T-helper 1 cell treated with Interleukin-12 subunit alpha and Interleukin-12 subunit beta and Interleukin-4 antibody, amounts not matched to agents 30 μg/mL and 1 μg/mL, for 36 hours (primary cell): ENCODE data around the gene PDCD1.
A peak's percentile ranks its signal among the peaks of the same experiment; 100 is the strongest.

ENCODE experiments used
- H3K27ac Mint-ChIP-seq: one replicate; pipeline ENCODE4 v1.8.0; 2021; ENCODE audit warnings: mild to moderate bottlenecking, mixed read lengths
- H3K27me3 Mint-ChIP-seq: one replicate; pipeline ENCODE4 v1.8.0; 2021; ENCODE audit warnings: low read depth, mixed read lengths
- H3K36me3 Mint-ChIP-seq: one replicate; pipeline ENCODE4 v1.8.0; 2021; ENCODE audit warnings: low read depth, mixed read lengths
- H3K4me1 Mint-ChIP-seq: one replicate; pipeline ENCODE4 v1.8.0; 2021; ENCODE audit warnings: low read depth, mixed read lengths
- H3K4me3 Mint-ChIP-seq: one replicate; pipeline ENCODE4 v1.8.0; 2021; ENCODE audit warnings: mild to moderate bottlenecking, moderate library complexity, mixed read lengths
- H3K9me3 Mint-ChIP-seq: one replicate; pipeline ENCODE4 v1.8.0; 2021; ENCODE audit warnings: mixed read lengths

PDCD1 gene

DNA sequence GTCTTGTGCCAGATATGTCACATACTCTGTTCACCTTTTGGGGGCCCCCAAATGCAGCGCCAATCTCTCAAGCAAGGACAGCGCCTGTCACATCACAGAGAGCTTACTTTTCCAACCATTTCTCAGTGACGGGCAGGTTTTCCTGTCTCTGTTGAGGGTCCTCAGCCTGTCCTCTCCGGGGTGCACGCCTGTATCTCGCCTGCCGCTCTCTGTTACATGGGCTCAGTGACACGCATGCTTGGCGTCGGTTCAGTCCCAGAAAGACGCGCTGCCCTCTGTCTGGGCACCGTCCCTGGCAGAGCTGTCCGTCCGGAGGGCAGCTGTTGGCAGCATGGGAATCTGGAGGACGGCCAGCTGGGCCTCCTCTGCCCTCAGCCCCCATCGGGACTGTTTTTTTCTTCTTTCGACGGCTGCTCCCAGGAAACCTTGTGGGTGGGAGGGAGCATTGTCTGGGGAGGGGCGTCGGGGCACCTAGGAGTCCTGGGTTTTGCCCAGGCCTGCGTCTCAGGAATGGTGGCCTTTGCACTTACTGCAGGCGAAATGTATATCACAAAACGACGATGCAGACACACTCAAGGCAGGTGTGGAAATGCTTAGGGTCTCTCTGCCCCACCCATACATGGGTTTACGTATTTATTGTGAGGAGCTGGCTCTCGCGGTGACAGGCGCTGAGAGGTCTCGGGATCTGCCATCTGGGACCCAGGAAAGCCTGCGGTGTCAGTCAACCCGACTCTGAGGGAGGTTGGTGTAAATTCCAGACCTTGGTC, 41.7 kb upstream of the PDCD1 start:
- Mint-ChIP-seq H3K9me3 (no peaks in the 10 kb centered on the region), H3K4me1 (peaks cover 3% of the 10 kb centered on the region), H3K27me3 (no peaks in the 10 kb centered on the region), H3K36me3 (no peaks in the 10 kb centered on the region), H3K27ac (no peak overlapping the region), H3K4me3 (no peak overlapping the region)

DNA sequence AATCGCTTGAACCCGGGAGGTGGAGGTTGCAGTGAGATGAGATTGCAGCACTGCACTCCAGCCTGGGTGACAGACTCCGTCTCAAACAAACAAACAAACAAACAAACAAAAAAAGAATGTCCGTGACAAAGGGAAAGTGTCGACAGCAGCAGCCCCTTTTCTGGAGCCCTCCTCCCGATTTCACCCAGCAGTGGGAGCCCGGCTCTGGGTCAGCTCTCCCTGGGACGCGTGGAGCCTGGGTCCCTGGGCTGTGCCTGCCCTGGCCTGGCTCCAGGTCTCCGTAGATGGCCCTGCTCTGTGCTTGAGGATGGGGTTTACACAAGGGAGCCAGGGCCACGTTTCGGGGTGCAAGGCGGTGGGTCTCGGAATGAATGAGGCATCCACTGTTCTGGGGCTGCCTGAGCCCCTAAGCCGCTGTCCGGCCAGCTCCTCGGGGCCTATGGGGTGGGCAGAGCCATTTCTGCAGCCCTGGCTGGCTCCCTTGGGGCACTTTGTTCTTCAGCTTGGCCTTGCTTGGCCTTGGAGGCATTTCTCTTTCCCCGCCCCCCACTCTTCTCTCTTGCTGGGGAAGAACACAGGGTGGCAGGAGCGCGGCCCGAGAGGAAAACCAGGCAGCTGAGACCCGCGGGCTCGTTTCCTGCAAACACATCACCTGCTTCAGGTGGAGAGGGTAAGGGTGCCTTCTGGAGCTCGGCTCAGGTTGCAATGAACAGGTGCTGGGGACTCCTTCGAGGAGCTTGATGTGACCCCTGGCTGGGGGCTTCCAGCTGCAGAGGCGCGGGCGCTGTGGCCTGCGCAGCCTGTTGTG, 40.0 kb upstream of the PDCD1 start:
- H3K4me1 Mint-ChIP-seq, result peaks cover 3% of the 10 kb centered on the region
- no peak overlapping the region for H3K4me3 Mint-ChIP-seq
- H3K9me3 Mint-ChIP-seq, result no peaks in the 10 kb centered on the region
- H3K27me3 Mint-ChIP-seq, result no peaks in the 10 kb centered on the region
- H3K36me3 Mint-ChIP-seq, result no peaks in the 10 kb centered on the region
- H3K27ac Mint-ChIP-seq, result no peak overlapping the region

DNA sequence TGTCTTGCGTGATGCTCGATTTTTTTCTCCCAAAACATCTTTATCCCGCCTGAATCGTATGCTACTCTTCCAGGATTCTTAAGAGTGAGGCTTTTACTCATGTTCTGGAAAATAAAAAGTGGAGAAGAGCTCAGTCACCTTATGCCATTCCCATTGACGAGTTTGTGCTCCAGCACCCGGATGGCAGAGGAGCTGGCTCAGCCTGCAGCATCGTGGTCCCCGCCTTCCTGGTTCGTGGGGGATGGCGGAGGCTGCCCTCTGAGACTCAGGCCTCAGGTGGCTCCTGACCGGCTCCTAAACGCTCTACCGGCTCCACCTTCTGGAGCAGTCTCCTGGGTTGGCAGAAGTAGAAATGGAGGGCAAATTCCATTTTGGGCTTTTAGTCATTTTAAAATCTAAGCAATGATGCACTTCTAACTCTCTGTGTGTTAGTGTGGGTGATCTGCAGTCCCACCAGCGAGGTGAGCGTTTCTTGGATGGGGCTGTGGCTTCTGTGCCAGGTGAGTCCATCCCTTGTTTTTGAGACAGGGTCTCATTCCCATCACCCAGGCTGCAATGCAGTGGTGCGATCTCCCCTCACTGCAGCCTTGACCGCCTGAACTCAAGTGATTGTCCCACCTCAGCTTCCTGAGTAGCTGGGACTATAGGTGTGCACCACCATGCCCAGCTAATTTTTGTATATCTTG, 38.7 kb upstream of the PDCD1 start:
- Mint-ChIP-seq H3K4me3 (no peak overlapping the region), H3K4me1 (peaks cover 3% of the 10 kb centered on the region), H3K27ac (peak overlapping the region; percentile 36), H3K36me3 (no peaks in the 10 kb centered on the region), H3K27me3 (no peaks in the 10 kb centered on the region), H3K9me3 (no peaks in the 10 kb centered on the region)

GRCh38 chr2:241896746-241897201, 38.1 kb upstream of the PDCD1 start:
- Mint-ChIP-seq H3K9me3 (no peaks in the 10 kb centered on the region), H3K4me1 (peaks cover 2% of the 10 kb centered on the region), H3K36me3 (no peaks in the 10 kb centered on the region), H3K4me3 (no peak overlapping the region), H3K27me3 (no peaks in the 10 kb centered on the region), H3K27ac (no peak overlapping the region)

GRCh38 chr2:241895712-241896641, 37.3 kb upstream of the PDCD1 start:
- Mint-ChIP-seq H3K27ac (peak overlapping the region; percentile 81), H3K27me3 (no peaks in the 10 kb centered on the region), H3K4me1 (peaks cover 2% of the 10 kb centered on the region), H3K4me3 (no peak overlapping the region), H3K36me3 (no peaks in the 10 kb centered on the region), H3K9me3 (no peaks in the 10 kb centered on the region)

GRCh38 chr2:241895427-241895711, 36.7 kb upstream of the PDCD1 start:
- H3K4me3 Mint-ChIP-seq, result no peak overlapping the region
- H3K36me3 Mint-ChIP-seq, result no peaks in the 10 kb centered on the region
- H3K27ac Mint-ChIP-seq, result no peak overlapping the region
- no peaks in the 10 kb centered on the region for H3K27me3 Mint-ChIP-seq
- H3K4me1 Mint-ChIP-seq, result peaks cover 2% of the 10 kb centered on the region
- H3K9me3 Mint-ChIP-seq, result no peaks in the 10 kb centered on the region

DNA sequence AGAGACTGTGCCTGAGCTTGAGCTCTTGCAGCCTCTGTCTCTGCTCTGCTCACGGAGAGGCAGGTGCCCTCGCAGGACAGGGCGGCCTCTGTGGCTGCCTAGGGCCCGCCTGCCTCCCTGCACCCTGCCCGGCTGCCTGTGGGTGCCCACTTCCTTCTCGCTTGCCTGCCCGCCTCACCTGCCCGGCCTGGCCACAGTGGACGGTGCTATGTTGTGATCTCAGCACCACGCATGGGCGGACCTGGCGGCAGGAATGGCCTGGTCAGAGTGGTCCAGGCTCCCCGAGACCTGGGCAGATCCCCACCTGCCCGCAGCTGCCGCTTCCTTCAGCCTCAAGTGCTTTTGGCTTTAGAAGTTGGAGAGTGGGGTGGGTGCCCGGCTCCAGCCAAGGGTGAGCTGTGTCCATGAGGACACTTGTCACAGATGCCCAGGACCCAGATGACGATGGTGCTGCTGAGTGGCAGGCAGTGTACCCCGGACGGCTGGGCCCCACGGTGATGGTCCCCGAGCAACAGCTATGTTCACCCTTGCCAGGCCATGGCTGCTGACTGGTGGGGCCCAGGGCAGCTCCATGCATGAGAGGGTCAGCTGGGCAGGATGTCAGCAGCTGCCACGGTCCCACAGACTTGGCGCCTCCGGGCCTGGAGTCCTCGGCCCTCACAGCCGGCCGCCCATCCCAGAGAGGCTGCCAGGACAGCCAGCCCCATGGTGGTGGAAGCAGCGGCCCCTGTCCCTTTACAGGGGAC, 36.2 kb upstream of the PDCD1 start:
- no peaks in the 10 kb centered on the region for H3K9me3 Mint-ChIP-seq
- no peaks in the 10 kb centered on the region for H3K36me3 Mint-ChIP-seq
- H3K4me1 Mint-ChIP-seq, result peaks cover 2% of the 10 kb centered on the region
- H3K27me3 Mint-ChIP-seq, result no peaks in the 10 kb centered on the region
- H3K4me3 Mint-ChIP-seq, result no peak overlapping the region
- H3K27ac Mint-ChIP-seq, result no peak overlapping the region

DNA sequence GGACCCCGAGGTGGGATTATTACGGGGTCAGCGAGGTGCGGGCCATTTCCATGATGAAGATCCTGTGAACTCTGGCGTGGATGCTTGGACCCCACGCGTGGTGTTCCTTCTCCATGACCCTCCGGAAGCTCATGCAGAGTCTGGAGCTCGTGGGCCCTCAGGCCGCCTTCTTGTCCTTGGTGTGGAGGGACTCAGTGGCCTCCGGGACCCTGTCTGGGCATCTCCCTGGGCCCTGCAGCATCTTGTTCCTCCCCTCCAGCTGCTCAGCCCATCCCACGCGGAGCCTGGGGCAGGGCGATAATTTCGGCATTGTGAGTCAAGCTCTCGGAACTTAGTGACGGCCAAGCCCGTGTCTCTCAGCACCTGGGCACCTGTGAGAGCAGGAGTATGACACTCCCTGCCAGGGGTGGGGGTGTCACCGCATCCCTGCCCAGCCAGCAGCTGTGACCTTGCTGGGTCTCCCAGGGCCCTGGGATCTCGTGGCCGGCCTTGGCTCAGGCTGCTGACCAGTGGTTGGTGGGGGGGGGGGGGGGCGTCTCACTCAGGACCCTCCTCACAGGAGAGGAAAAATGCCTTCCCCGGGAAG, 35.5 kb upstream of the PDCD1 start:
- Mint-ChIP-seq H3K4me3 (no peak overlapping the region), H3K27ac (no peak overlapping the region), H3K9me3 (no peaks in the 10 kb centered on the region), H3K27me3 (no peaks in the 10 kb centered on the region), H3K36me3 (peaks cover 1% of the 10 kb centered on the region), H3K4me1 (peaks cover 3% of the 10 kb centered on the region)

DNA sequence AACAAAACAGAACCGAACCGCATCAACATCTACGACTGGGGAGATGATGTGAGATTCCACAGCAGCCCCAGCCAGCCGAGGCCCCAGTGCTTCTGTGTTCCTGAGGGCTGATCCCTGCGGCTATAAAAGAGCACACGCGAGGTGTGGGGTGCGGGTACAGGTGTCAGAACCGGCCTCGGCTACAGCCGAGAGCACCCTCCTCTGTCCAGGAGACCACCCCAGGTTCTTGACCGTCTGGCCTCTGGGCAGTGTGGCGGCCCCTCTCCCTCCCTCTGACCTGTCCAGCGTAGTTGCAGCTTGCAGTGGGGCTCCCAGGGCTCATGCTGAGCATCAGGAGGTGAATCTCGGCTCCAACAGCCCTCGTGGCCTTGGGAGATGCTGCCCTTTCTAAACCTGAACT, 34.6 kb upstream of the PDCD1 start:
- peaks cover 4% of the 10 kb centered on the region for H3K4me1 Mint-ChIP-seq
- no peaks in the 10 kb centered on the region for H3K27me3 Mint-ChIP-seq
- no peaks in the 10 kb centered on the region for H3K9me3 Mint-ChIP-seq
- H3K4me3 Mint-ChIP-seq, result no peak overlapping the region
- H3K27ac Mint-ChIP-seq, result no peak overlapping the region
- peaks cover 2% of the 10 kb centered on the region for H3K36me3 Mint-ChIP-seq

DNA sequence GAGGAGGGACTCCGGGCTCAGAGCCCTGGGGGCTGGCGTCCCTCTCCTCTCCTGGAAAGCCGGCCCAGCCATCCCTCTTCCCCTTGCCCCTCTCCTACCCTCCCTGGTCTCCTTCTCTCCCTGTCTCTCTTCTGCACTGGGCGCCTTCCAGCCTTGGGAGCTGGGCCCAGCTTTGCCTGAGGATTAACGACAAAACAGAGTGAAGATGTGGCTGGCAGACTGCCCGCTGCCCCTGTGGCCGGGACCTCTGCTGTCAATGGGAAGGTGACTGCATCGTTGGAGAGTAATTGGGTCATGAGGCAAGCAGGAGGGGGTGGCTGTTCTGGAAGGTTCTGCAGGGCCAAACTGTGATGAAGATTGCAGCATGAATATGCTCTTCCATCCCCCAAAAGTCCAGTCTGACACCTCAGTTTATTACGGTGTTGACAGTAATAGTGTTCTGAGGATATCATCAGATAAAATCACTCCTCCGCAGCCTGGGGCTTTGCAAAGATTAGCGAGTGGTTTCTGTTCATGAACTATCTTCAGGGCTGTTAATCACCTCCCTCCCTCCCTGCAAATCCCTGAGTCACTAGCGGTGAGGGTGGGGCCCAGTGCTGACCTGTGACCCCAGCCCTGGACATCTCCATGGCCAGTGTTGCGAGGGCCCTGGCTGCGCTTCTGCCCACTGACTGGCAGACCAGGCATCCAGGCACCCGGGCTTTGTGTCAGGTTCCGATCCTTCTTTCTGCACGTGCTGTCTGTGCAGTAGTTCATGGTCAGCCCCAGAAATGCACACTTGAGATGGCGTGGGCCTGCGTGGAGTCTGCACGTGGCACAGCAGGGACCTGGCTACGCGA, 33.8 kb upstream of the PDCD1 start:
- Mint-ChIP-seq H3K27me3 (no peaks in the 10 kb centered on the region), H3K4me3 (no peak overlapping the region), H3K9me3 (no peaks in the 10 kb centered on the region), H3K27ac (no peak overlapping the region), H3K36me3 (peaks cover 2% of the 10 kb centered on the region), H3K4me1 (peaks cover 6% of the 10 kb centered on the region)

DNA sequence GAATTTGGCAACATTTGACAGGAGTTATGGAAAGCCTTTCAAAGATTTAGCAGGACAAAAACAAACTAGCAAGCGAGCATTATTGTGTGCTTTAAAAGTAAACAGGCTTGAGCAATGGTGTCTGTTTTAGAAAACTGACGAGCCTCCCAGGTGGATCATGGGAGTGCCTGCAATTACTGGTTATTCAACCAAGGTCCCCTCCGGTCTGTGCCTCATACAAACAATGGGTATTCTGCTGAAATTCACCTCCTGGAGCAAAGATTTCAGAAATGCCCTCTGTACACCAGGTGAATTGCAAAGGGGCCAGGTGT, 33.2 kb upstream of the PDCD1 start:
- Mint-ChIP-seq H3K27ac (no peak overlapping the region), H3K27me3 (no peaks in the 10 kb centered on the region), H3K4me3 (no peak overlapping the region), H3K9me3 (no peaks in the 10 kb centered on the region), H3K36me3 (peaks cover 2% of the 10 kb centered on the region), H3K4me1 (peaks cover 6% of the 10 kb centered on the region)

- Mint-ChIP-seq H3K9me3 (no peaks in the 10 kb centered on the region), H3K27ac (no peak overlapping the region), H3K4me3 (no peak overlapping the region), H3K4me1 (peaks cover 4% of the 10 kb centered on the region), H3K36me3 (peaks cover 2% of the 10 kb centered on the region), H3K27me3 (no peaks in the 10 kb centered on the region)
These were observed 32.8 kb upstream of the PDCD1 start for GRCh38 chr2:241891315-241891987.
